Astrocyte of the cerebellum (primary cell): ENCODE measurements around the gene C2CD2.

Experiments used
- DNase-seq: peaks from one replicate; pipeline ENCODE4 v3.0.0-alpha.2; 2011; ENCODE audit warnings: low read depth
- H3K4me3 ChIP-seq: 2 replicates; pipeline ENCODE4 v1.5.1; 2011; ENCODE audit warnings: mild to moderate bottlenecking, low read depth, low read length, moderate library complexity
- CTCF ChIP-seq: IDR thresholded peaks from 2 replicates; pipeline ENCODE4 v1.5.1; 2012; ENCODE audit warnings: low read length, low read depth, moderate library complexity, mild to moderate bottlenecking; ENCODE audit errors: missing control alignments
- in situ Hi-C: cut with HindIII; loops from 2 replicates; pipeline ENCODE4 v1.10.0; 2017; ENCODE audit warnings: low sequenced_read_pairs

C2CD2 gene

GRCh38 chr21:41940431-41940830, 13.4 kb downstream of the C2CD2 start:
- DNase-seq: no peak
- TF ChIP-seq CTCF: no peak
- no peak overlapping the region for H3K4me3 ChIP-seq
- in situ Hi-C loops: loop anchor here (25.0 kb wide), 2 partner anchors 147 to 328 kb away; no protein-coding TSS in a partner anchor

GRCh38 chr21:41939391-41939790, 14.4 kb downstream of the C2CD2 start:
- in situ Hi-C loops: loop anchor here (25.0 kb wide), 2 partner anchors 148 to 327 kb away; no protein-coding TSS in a partner anchor
- no peak for TF ChIP-seq CTCF
- no peak overlapping the region for H3K4me3 ChIP-seq
- no peak for DNase-seq

- no peak overlapping the region for H3K4me3 ChIP-seq
- in situ Hi-C loops: loop anchor here (25.0 kb wide), 2 partner anchors 154 to 321 kb away; no protein-coding TSS in a partner anchor
- DNase-seq: no peak
- peak; percentile 39 for TF ChIP-seq CTCF
Measured at GRCh38 chr21:41933313-41934079, 20.3 kb downstream of the C2CD2 start.

- no peak for TF ChIP-seq CTCF
- no peak overlapping the region for H3K4me3 ChIP-seq
- in situ Hi-C loops: loop anchor here (25.0 kb wide), 2 partner anchors 155 to 320 kb away; no protein-coding TSS in a partner anchor
- no peak for DNase-seq
Measured at GRCh38 chr21:41932576-41933312, 21.1 kb downstream of the C2CD2 start.

GRCh38 chr21:41932191-41932575, 21.6 kb downstream of the C2CD2 start:
- TF ChIP-seq CTCF: peak; percentile 41
- in situ Hi-C loops: loop anchor here (25.0 kb wide), 2 partner anchors 155 to 320 kb away; no protein-coding TSS in a partner anchor
- H3K4me3 ChIP-seq: no peak overlapping the region
- peak; percentile 61 for DNase-seq

GRCh38 chr21:41931041-41931451, 22.8 kb downstream of the C2CD2 start:
- no peak for TF ChIP-seq CTCF
- in situ Hi-C loops: loop anchor here (25.0 kb wide), 2 partner anchors 156 to 319 kb away; no protein-coding TSS in a partner anchor
- H3K4me3 ChIP-seq: no peak overlapping the region
- DNase-seq: no peak
